ENCODE measurements around the gene FAM131B.

DNA sequence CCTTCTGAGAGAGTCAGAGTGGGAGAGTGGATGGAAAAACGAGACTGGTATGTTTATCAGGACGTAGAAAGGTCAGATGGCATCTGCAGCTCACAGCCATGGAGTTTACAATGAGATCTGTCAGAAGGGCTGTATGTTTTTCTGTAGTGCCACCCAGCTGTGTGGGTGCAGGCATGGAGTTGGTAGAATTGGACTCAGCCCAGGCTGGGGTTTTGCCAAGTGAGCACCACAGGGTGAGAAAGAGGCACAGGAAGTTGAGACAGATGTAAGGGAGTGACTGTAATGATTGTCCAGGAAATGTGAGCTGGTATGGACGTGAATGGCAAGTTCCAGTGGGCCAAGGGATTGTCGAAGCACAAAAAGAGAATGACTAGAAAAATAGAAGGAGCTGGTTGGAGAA, 9.6 kb upstream of the FAM131B start:
- TF ChIP-seq CTCF (IDR thresholded peaks at IDR 0.05; ENCODE audit: low read length) = peak; percentile 8; the same call in 1 of the 2 replicates
- TF ChIP-seq EZH2 (IDR thresholded peaks at IDR 0.05; ENCODE audit: borderline replicate concordance, low read length) = no peak

All from OCI-LY1 (cell line).